GM23248 (cell line): ENCODE data around the gene PDE4B. TPM values are rescaled to one million over a fixed set of nuclear protein-coding genes. Genes with fewer than 3 reads are reported as not detected.
A peak's percentile ranks its signal among the peaks of the same experiment; 100 is the strongest.

Experiments
- DNase-seq: peaks from one replicate; pipeline ENCODE4 v3.0.0-alpha.2; 2015
- H2AFZ ChIP-seq: fragments of 200-600 bp; sonication (generic); 2 replicates; pipeline ENCODE4 v1.6.1; 2016; ENCODE audit warnings: antibody characterized with exemption
- H3F3A ChIP-seq: fragments of 200-600 bp; sonication (generic); 2 replicates; pipeline ENCODE4 v1.6.1; 2016; ENCODE audit warnings: mild to moderate bottlenecking, antibody characterized with exemption, mixed run types; ENCODE audit not compliant: insufficient read depth
- H3K27ac ChIP-seq: fragments of 200-600 bp; sonication (generic); 2 replicates; pipeline ENCODE4 v1.5.1; 2016; ENCODE audit warnings: mild to moderate bottlenecking
- H3K27me3 ChIP-seq: fragments of 200-600 bp; sonication (generic); replicated peaks from 2 replicates; pipeline ENCODE4 v1.6.1; 2016; ENCODE audit warnings: mild to moderate bottlenecking; ENCODE audit not compliant: insufficient read depth
- H3K36me3 ChIP-seq: fragments of 200-600 bp; sonication (generic); 2 replicates; pipeline ENCODE4 v1.6.1; 2016; ENCODE audit warnings: low read depth, mild to moderate bottlenecking
- H3K4me1 ChIP-seq: fragments of 200-600 bp; sonication (generic); 2 replicates; pipeline ENCODE4 v1.6.1; 2016; ENCODE audit warnings: mild to moderate bottlenecking; ENCODE audit not compliant: insufficient read depth
- H3K4me2 ChIP-seq: fragments of 200-600 bp; sonication (generic); one replicate; pipeline ENCODE4 v1.6.1; 2016; ENCODE audit warnings: mild to moderate bottlenecking; ENCODE audit not compliant: unreplicated experiment
- H3K4me3 ChIP-seq: fragments of 200-600 bp; sonication (generic); 2 replicates; pipeline ENCODE4 v1.5.1; 2016; ENCODE audit warnings: mild to moderate bottlenecking
- H3K79me2 ChIP-seq: fragments of 200-600 bp; sonication (generic); 2 replicates; pipeline ENCODE4 v1.6.1; 2016; ENCODE audit warnings: mild to moderate bottlenecking; ENCODE audit not compliant: insufficient read depth
- H3K9ac ChIP-seq: fragments of 200-600 bp; sonication (generic); 2 replicates; pipeline ENCODE4 v1.6.1; 2016; ENCODE audit warnings: mild to moderate bottlenecking
- H3K9me2 ChIP-seq: fragments of 200-600 bp; sonication (generic); 2 replicates; pipeline ENCODE4 v1.6.1; 2016; ENCODE audit warnings: mixed run types, mild to moderate bottlenecking, moderate library complexity; ENCODE audit not compliant: insufficient read depth
- H3K9me3 ChIP-seq: fragments of 200-600 bp; sonication (generic); one replicate; pipeline ENCODE4 v1.6.1; 2017; ENCODE audit warnings: low read depth
- H4K20me1 ChIP-seq: fragments of 200-600 bp; sonication (generic); 2 replicates; pipeline ENCODE4 v1.6.0; 2016; ENCODE audit not compliant: insufficient read depth
- EZH2 ChIP-seq: fragments of 200-600 bp; sonication (generic); IDR thresholded peaks from 2 replicates; pipeline ENCODE4 v1.6.1; 2018; ENCODE audit warnings: antibody characterized with exemption, mild to moderate bottlenecking; ENCODE audit not compliant: insufficient read depth, poor library complexity, severe bottlenecking
- EZH2phosphoT487 ChIP-seq: fragments of 200-600 bp; sonication (generic); IDR thresholded peaks from 2 replicates; pipeline ENCODE4 v1.6.1; 2018; ENCODE audit warnings: antibody characterized with exemption, moderate library complexity, mild to moderate bottlenecking, low read depth; ENCODE audit not compliant: insufficient read depth
- WGBS, 2 experiments: methylation state at CpG; one replicate each; pipeline ENCODE4 v1.1.6; 2015 to 2017; ENCODE audit warnings: low lambda C conversion rate in 2 of 2, low coverage in 1 of 2; ENCODE audit errors: missing lambda C conversion rate in 2 of 2; 5-methylcytosine and 5-hydroxymethylcytosine counted together
- in situ Hi-C: fragments of 300-500 bp; cut with MboI; formaldehyde crosslinking; loops from 2 replicates; pipeline ENCODE4 v1.15.0; 2020
- polyA plus RNA-seq: library from polyadenylated mRNA; unstranded; fragments of >200 nt; fragmentation: Nextera tagmentation; extraction: Ambion mirVana; gene quantifications from 2 replicates; pipeline ENCODE4 v1.2.1, GENCODE V29; 2016
- total RNA-seq: library from RNA; depleted of rRNA; stranded (reverse); fragments of >200 nt; shearing (Covaris generic); gene quantifications from 2 replicates; pipeline ENCODE4 v1.2.3, GENCODE V29; 2014

The PDE4B gene
- total and polyA plus RNA-seq, 2 experiments from 2014 or later, result 19.9 to 36.2 TPM

GRCh38 chr1:66256629-66257572 lies 464.2 kb downstream of the PDE4B start:
- H3K79me2 ChIP-seq, result no peaks in the 10 kb centered on the region
- WGBS, 2 experiments, result 94 to 98% methylated on average over 5 of the region's 5 CpGs
- H3F3A ChIP-seq, result peaks cover 20% of the 10 kb centered on the region
- no peaks in the 10 kb centered on the region for H3K27me3 ChIP-seq
- H3K9me2 ChIP-seq, result no peaks in the 10 kb centered on the region
- H2AFZ ChIP-seq, result 0 out of 2 replicates have a peak overlapping the region, but pooled peaks have one; percentile 31
- no peaks in the 10 kb centered on the region for H3K36me3 ChIP-seq
- no peak overlapping the region for H3K27ac ChIP-seq
- TF ChIP-seq EZH2 (no peak), EZH2phosphoT487 (no peak)
- no peak overlapping the region for H3K9ac ChIP-seq
- in situ Hi-C loops, result loop anchor here (10.0 kb wide), 1 partner anchor 248 kb away; no protein-coding TSS in a partner anchor
- no peak overlapping the region for H3K4me3 ChIP-seq
- H3K4me1 ChIP-seq, result peaks cover 44% of the 10 kb centered on the region
- peak; percentile 46 for DNase-seq
- no peak overlapping the region for H3K4me2 ChIP-seq
- H3K9me3 ChIP-seq, result no peaks in the 10 kb centered on the region
- no peaks in the 10 kb centered on the region for H4K20me1 ChIP-seq

DNA sequence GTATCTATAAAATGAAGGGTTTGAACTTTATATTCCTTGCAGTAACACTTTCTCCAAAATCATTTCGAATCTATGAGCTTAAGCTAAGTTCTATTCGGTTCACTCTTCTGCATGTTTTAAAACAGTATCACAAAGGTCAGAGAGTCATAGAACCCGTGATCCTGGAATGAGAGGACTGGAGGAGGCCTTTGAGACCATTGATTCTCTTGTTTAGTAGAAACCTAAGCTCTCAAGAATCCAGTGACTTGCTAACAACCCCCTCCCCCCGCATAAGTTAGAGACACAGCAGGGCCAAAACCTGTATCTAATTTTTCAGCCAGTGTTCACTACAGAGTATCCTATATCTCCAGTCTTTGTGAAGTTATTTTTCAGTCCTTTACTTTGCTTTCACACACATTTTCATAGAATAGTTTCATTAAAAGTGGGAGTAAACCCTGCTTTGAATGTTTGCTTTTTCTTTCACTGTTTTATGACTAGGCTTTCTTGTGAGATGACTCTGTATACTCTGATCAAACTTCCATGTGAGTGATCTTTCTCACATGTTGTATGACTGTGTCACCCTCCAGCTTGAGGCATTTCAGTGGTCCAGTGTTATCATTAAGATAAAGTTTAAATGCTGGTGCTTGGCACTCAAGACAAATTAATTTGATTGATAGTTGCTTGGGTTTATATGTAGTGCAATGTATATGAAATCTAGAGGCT lies 465.9 kb downstream of the PDE4B start:
- H4K20me1 ChIP-seq, result no peaks in the 10 kb centered on the region
- H3K4me3 ChIP-seq, result no peak overlapping the region
- H2AFZ ChIP-seq, result peak overlapping the region; percentile 67
- H3K4me1 ChIP-seq, result peaks cover 56% of the 10 kb centered on the region
- H3K4me2 ChIP-seq, result no peak overlapping the region
- peak; percentile 68 for DNase-seq
- WGBS, 2 experiments, result 47 to 55% methylated on average over 4 of the region's 4 CpGs
- H3K36me3 ChIP-seq, result no peaks in the 10 kb centered on the region
- H3K27me3 ChIP-seq, result no peaks in the 10 kb centered on the region
- TF ChIP-seq EZH2, result no peak
- TF ChIP-seq EZH2phosphoT487, result no peak
- in situ Hi-C loops, result loop anchor here (10.0 kb wide), 1 partner anchor 246 kb away; no protein-coding TSS in a partner anchor
- peak overlapping the region; percentile 43 for H3K9ac ChIP-seq
- no peaks in the 10 kb centered on the region for H3K9me2 ChIP-seq
- peak overlapping the region; percentile 73 for H3K27ac ChIP-seq
- H3K79me2 ChIP-seq, result no peaks in the 10 kb centered on the region
- no peaks in the 10 kb centered on the region for H3K9me3 ChIP-seq
- peaks cover 36% of the 10 kb centered on the region for H3F3A ChIP-seq

DNA sequence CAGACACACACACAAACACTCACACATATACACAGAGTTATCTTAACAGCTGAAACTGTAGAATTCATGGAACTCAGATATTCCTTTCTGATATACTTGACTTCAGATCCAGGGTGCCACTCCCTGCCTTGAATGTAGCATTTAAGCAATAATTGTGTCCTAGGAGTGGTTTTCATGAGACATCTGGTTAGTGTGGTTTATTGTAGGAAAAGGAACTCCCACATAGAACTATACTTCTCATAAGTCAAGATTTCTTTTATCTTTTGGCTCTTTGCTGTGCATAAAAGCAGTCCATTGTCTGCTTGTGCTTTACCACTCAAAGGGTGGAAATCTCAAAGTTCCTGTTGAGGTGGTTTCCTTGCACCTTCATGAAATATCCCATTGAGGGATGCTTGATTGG lies 468.7 kb downstream of the PDE4B start:
- peak overlapping the region; percentile 27; the same call in 1 of the 2 replicates for H3K9ac ChIP-seq
- H3K4me3 ChIP-seq, result peak overlapping the region; percentile 6; the same call in 1 of the 2 replicates
- H3K4me2 ChIP-seq, result peak overlapping the region; percentile 23
- H2AFZ ChIP-seq, result no peak overlapping the region
- peaks cover 62% of the 10 kb centered on the region for H3K4me1 ChIP-seq
- peak overlapping the region; percentile 86 for H3K27ac ChIP-seq
- H3K79me2 ChIP-seq, result no peaks in the 10 kb centered on the region
- H3F3A ChIP-seq, result peaks cover 55% of the 10 kb centered on the region
- TF ChIP-seq EZH2 (no peak), EZH2phosphoT487 (no peak)
- H4K20me1 ChIP-seq, result no peaks in the 10 kb centered on the region
- DNase-seq, result peak; percentile 62
- no peaks in the 10 kb centered on the region for H3K27me3 ChIP-seq
- H3K9me3 ChIP-seq, result no peaks in the 10 kb centered on the region
- no peaks in the 10 kb centered on the region for H3K36me3 ChIP-seq
- in situ Hi-C loops, result loop anchor here (5.0 kb wide), 1 partner anchor 176 kb away; no protein-coding TSS in a partner anchor
- H3K9me2 ChIP-seq, result no peaks in the 10 kb centered on the region

DNA sequence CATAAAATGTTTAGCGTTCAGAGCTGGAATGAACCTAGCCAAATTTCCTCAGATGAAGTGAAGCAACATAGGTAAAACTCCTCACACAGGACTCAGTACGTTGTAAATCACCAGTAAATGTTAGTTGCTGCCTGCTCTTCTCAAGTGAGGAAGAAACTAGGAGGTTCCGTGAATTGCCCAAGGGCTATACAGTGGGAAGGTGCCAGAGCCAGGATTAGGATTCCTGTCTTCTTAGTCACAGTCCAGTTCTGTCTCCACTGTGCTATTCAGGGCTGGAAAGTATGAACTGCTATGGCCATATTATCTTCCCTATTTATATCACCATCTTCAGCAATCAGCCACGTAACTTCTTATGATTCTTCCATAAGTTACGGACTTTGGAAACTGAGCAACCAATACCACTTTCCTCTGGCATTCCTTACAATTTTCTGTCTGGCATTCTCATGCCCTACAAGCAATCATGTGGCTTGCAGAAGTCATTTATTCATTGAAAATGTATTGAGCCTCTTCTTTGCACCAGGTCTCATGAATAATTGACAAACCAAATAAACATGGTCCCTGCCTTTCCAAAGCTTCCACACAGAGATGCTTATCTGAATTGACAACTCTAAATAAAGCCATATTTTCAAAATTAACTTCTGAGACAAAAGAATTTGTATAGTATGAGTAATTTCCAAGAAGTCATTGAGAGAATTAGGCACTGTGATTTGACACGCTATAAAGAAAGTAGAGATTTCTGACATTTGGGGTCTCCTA lies 469.7 kb downstream of the PDE4B start:
- H3K9ac ChIP-seq, result peak overlapping the region; percentile 39; the same call in 1 of the 2 replicates
- no peak for TF ChIP-seq EZH2
- no peak for TF ChIP-seq EZH2phosphoT487
- H3K4me2 ChIP-seq, result peak overlapping the region; percentile 64
- no peaks in the 10 kb centered on the region for H3K9me2 ChIP-seq
- H3K27ac ChIP-seq, result peak overlapping the region; percentile 86
- in situ Hi-C loops, result loop anchor here (5.0 kb wide), 1 partner anchor 175 kb away; no protein-coding TSS in a partner anchor
- no peaks in the 10 kb centered on the region for H3K9me3 ChIP-seq
- no peaks in the 10 kb centered on the region for H3K79me2 ChIP-seq
- no peaks in the 10 kb centered on the region for H4K20me1 ChIP-seq
- H3K4me1 ChIP-seq, result peaks cover 69% of the 10 kb centered on the region
- H2AFZ ChIP-seq, result no peak overlapping the region
- H3F3A ChIP-seq, result peaks cover 65% of the 10 kb centered on the region
- no peaks in the 10 kb centered on the region for H3K27me3 ChIP-seq
- WGBS, 2 experiments, result 20% methylated on average over 6 of the region's 6 CpGs
- H3K36me3 ChIP-seq, result no peaks in the 10 kb centered on the region
- DNase-seq, result peak; percentile 93
- H3K4me3 ChIP-seq, result peak overlapping the region; percentile 30
